Body of pancreas (tissue), 4 donors: ENCODE data around the gene INPP5J. TPM values are rescaled to one million over a fixed set of nuclear protein-coding genes. Genes with fewer than 3 reads are reported as not detected.
A peak's percentile ranks its signal among the peaks of the same experiment; 100 is the strongest.

Experiments
- ATAC-seq: fragments of 150-250 bp; one replicate; pipeline ENCODE4 v1.9.1; 2016
- DNase-seq, 4 donors: peaks; one replicate each; pipeline ENCODE4 v3.0.0-alpha.2; 2019
- H3K27ac ChIP-seq, 4 donors: fragments of 200-600 bp; sonication (generic); 1 replicate in 3 of 4; 2 replicates in 1 of 4; pipeline versions ENCODE4 v1.5.1 to v1.6.1; 2016 to 2019; ENCODE audit warnings: mild to moderate bottlenecking in 1 of 4, mixed read lengths in 1 of 4, moderate library complexity in 1 of 4
- H3K27me3 ChIP-seq, 2 donors: fragments of 200-600 bp; sonication (generic); one replicate each; pipeline ENCODE4 v1.6.0; 2016; ENCODE audit warnings: mild to moderate bottlenecking in 1 of 2
- H3K36me3 ChIP-seq, 2 donors: fragments of 200-600 bp; sonication (generic); replicated peaks in 1 of 2; 2 replicates each; pipeline ENCODE4 v1.5.1; 2016; ENCODE audit warnings: low read depth in 2 of 2; ENCODE audit not compliant: insufficient read depth in 1 of 2
- H3K4me1 ChIP-seq: fragments of 200-600 bp; sonication (generic); one replicate; pipeline ENCODE4 v1.6.0; 2016
- H3K4me3 ChIP-seq, 2 donors: fragments of 200-600 bp; sonication (generic); 1 replicate in 1 of 2; 2 replicates in 1 of 2; pipeline ENCODE4 v1.5.1; 2016 to 2019
- H3K9me3 ChIP-seq, 3 donors: fragments of 200-600 bp; sonication (generic); 1 replicate in 2 of 3; 2 replicates in 1 of 3; pipeline ENCODE4 v1.5.1; 2016
- POLR2A ChIP-seq, 3 donors: fragments of 450-650 bp; IDR thresholded peaks; one replicate each; pipeline ENCODE4 v1.6.1; 2016; ENCODE audit warnings: antibody characterized with exemption in 3 of 3, mild to moderate bottlenecking in 2 of 3
- WGBS, 2 donors: methylation state at CpG; one replicate each; pipeline ENCODE4 v1.1.5; 2017; 5-methylcytosine and 5-hydroxymethylcytosine counted together
- intact Hi-C: fragments of 100-400 bp; cut with DNase I; formaldehyde crosslinking; loops from one replicate; pipeline ENCODE4 v1.15.1; 2023
- total RNA-seq, 2 donors: library from RNA; depleted of rRNA; stranded (reverse); fragments of >200 nt; gene quantifications; one replicate each; pipeline ENCODE4 v1.1.0, GENCODE V29; 2016
- TF ChIP-seq, protein P1 (sequence below), 7 experiments: fragments of 450-650 bp in 4 of 7; fragments of 200-600 bp in 3 of 7; sonication (generic) in 3 of 7; IDR thresholded peaks; one replicate each; pipeline ENCODE4 v1.5.1; 2016 to 2019; ENCODE audit warnings: antibody characterized with exemption in 7 of 7

INPP5J gene
- total RNA-seq, 2 donors from 2014 or later = 16.1 to 17.8 TPM

DNA sequence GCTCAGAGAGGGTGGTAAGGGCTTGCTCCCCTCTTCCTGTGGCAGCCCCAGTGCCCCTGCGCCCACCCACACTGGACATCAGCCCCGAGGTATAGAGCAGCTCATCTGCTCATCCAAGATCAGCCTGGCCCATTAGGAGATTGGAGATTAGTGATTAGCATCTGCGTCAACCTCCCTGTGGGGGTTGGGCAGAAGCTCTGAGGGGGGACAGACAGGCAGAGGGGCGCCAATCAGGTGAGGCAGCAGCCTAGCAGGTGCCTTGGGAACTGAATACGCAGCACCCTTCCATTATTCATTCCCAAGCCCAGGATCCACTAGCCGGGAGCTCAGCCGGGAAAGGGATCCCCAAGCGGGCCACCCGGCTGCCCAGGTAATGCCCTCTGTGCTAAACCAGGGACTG lies 30.6 kb upstream of the INPP5J start:
- intact Hi-C loops = no loop called here
- Histone ChIP-seq H3K27ac (no peak overlapping the region), H3K4me3 (no peak overlapping the region)

DNA sequence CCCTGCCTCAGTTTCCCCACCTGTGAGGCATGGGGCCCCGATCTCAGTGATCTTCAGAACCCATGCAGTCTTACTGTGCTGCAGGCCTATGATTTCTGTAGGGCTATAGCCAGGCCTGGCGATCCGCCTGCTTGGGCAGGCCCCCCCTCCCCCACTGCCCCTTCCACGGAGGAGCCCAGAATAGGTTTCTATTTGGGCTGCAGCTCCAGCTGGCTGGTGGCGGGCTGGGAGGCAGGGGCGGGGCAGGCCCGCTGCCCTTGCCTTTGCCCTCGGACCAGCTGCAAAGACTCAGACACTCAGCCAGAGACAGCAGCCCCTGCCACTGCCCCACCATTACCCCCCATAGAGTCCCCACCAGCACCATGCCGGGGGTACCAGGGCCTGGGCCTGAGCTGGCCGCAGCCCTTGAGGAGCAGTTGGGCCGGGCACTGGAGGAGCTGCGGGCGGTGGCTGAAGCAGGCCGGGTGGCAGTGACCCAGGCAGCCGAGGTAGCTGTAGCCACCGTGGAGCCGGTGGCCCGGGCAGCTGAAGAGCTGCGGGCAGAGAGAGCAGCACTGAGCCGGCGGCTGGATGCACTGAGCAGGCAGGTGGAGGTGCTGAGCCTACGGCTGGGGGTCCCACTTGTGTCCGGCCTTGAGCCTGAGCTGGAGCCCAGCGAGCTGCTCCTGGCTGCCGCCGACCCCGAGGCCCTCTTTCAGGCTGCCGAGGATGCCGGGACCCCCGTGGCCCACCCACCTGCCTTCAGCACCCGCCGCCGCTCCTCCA lies 29.5 kb upstream of the INPP5J start:
- peak in 2 of 4 donors; percentile 59 to 64 for DNase-seq
- WGBS, 2 donors = 78 to 97% methylated on average over 7 to 26 of the region's 33 CpGs
- ATAC-seq = peak; percentile 6

More for the DNA sequence above, 30.6 kb upstream of the INPP5J start:
- 90 to 92% methylated on average over 6 to 8 of the region's 9 CpGs for WGBS, 2 donors
- Histone ChIP-seq H3K27me3 (no peaks in the 10 kb centered on the region), H3K4me1 (peaks cover 12% of the 10 kb centered on the region), H3K36me3 (peaks cover 0 to 30% of the 10 kb centered on the region in 2 donors), H3K9me3 (no peaks in the 10 kb centered on the region)
- DNase-seq (no peak), ATAC-seq (no peak)
- no peak for TF ChIP-seq POLR2A (IDR thresholded peaks at IDR 0.05)

DNA sequence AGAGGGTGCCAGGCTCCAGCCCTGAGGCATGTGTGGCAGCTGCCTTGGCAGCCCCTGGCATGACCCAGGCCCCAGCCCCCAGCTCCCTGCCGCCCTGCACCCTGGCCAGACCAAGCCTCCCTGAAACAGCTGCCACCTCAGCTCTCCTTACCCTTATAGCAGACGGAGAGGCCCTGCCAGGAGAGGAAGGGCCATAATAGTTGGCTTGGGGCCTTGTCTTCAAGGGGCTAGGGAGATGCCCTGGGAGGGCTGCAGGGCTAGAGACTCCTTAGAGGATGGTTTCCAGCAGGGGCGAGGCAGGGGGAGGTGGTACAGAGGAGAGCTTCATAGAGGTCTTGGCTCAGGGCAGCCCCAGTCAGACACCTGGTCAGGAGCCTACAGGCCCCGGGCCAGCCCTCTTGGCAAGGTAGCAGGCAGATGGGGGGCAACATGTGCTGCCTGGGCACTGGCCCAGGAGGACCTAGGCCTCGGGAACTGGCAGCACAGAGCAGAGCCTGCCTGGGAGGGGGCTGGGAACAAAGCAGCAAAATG lies 28.7 kb upstream of the INPP5J start:
- Histone ChIP-seq H3K4me3 (no peak overlapping the region), H3K27ac (peak overlapping the region in 1 of 4 donors; percentile 28), H3K27me3 (no peaks in the 10 kb centered on the region), H3K9me3 (no peaks in the 10 kb centered on the region), H3K36me3 (peaks cover 0 to 25% of the 10 kb centered on the region in 2 donors), H3K4me1 (peaks cover 12% of the 10 kb centered on the region)
- intact Hi-C loops = no loop called here
- no peak for TF ChIP-seq POLR2A (IDR thresholded peaks at IDR 0.05)
- TF ChIP-seq, protein P1, sequence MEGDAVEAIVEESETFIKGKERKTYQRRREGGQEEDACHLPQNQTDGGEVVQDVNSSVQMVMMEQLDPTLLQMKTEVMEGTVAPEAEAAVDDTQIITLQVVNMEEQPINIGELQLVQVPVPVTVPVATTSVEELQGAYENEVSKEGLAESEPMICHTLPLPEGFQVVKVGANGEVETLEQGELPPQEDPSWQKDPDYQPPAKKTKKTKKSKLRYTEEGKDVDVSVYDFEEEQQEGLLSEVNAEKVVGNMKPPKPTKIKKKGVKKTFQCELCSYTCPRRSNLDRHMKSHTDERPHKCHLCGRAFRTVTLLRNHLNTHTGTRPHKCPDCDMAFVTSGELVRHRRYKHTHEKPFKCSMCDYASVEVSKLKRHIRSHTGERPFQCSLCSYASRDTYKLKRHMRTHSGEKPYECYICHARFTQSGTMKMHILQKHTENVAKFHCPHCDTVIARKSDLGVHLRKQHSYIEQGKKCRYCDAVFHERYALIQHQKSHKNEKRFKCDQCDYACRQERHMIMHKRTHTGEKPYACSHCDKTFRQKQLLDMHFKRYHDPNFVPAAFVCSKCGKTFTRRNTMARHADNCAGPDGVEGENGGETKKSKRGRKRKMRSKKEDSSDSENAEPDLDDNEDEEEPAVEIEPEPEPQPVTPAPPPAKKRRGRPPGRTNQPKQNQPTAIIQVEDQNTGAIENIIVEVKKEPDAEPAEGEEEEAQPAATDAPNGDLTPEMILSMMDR (IDR thresholded peaks at IDR 0.05) = no peak
- DNase-seq (peak in 3 of 4 donors; percentile 38 to 80 (median 69)), ATAC-seq (no peak)
- 39 to 51% methylated on average over 3 to 4 of the region's 5 CpGs for WGBS, 2 donors

More for the DNA sequence above, 29.5 kb upstream of the INPP5J start:
- intact Hi-C loops = no loop called here
- H3K36me3 ChIP-seq = peaks cover 0 to 27% of the 10 kb centered on the region in 2 donors
- H3K27ac ChIP-seq = peak overlapping the region in 2 of 4 donors; percentile 7 to 28
- no peak for TF ChIP-seq POLR2A (IDR thresholded peaks at IDR 0.05)
- TF ChIP-seq, protein P1 (IDR thresholded peaks at IDR 0.05) = no peak
- H3K27me3 ChIP-seq = no peaks in the 10 kb centered on the region
- no peak overlapping the region for H3K4me3 ChIP-seq
- H3K4me1 ChIP-seq = peaks cover 12% of the 10 kb centered on the region
- no peaks in the 10 kb centered on the region for H3K9me3 ChIP-seq

DNA sequence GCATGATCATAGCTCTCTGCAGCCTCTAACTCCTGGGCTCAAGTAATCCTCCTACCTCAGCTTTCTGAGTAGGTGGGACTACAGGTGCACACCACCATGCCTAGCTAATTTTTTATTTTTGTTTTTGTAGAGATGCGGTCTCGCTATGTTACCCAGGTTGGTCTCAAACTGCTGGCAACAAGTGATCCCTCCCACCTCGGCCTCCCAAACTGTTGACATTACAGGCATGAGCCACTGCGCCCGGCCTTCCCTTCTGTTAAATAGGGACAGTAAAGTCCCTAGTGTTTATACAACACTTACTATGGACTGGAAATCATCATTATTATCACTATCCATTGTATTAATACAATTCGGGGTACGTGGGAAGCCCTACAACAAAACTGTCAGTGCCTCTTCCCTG lies 28.0 kb upstream of the INPP5J start:
- intact Hi-C loops = loop anchor here (5.0 kb wide), 1 partner anchor 58 kb away; no protein-coding TSS in a partner anchor
- Histone ChIP-seq H3K4me1 (peaks cover 12% of the 10 kb centered on the region), H3K27ac (no peak overlapping the region), H3K36me3 (peaks cover 0 to 29% of the 10 kb centered on the region in 2 donors), H3K27me3 (no peaks in the 10 kb centered on the region), H3K4me3 (no peak overlapping the region), H3K9me3 (no peaks in the 10 kb centered on the region)
- no peak for ATAC-seq
- no peak for DNase-seq
- no peak for TF ChIP-seq POLR2A (IDR thresholded peaks at IDR 0.05)
- TF ChIP-seq, protein P1 (IDR thresholded peaks at IDR 0.05) = no peak
- WGBS, 2 donors = 92 to 94% methylated on average over 6 to 7 of the region's 7 CpGs

DNA sequence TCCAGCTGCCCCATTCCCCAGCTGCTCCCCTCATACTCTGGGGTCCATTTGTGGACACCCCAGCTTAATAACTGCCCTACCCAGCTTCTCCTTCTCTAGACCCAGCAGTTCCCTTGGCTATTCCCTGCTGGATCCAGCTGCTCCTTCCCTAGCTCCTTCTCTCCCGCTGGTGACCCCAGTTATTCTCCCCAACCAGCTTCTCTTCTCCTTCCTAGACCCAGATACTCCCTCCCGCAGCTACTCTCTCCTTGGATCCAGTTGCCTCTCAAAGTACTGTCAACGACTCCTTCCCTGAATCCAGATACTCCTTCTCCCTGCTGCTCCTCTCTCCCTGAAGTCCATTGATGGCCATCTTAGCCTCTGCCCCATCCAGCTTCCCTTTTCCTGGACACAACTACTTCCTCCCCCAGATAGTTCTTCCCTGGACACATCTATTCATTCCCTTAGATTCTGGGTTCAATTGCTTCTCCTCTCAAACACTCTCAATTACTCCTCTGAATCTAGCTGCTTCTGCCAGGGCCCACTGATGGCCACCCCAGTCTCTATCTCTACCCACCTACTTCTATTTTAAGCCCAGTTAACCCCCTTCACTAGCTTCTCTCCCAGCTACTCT lies 27.0 kb upstream of the INPP5J start:
- DNase-seq = no peak
- Histone ChIP-seq H3K36me3 (peaks cover 0 to 26% of the 10 kb centered on the region in 2 donors), H3K27ac (no peak overlapping the region), H3K4me3 (no peak overlapping the region), H3K9me3 (no peaks in the 10 kb centered on the region), H3K4me1 (peaks cover 12% of the 10 kb centered on the region), H3K27me3 (no peaks in the 10 kb centered on the region)
- intact Hi-C loops = loop anchor here (5.0 kb wide), 1 partner anchor 57 kb away; no protein-coding TSS in a partner anchor
- no peak for TF ChIP-seq POLR2A (IDR thresholded peaks at IDR 0.05)
- TF ChIP-seq, protein P1 (IDR thresholded peaks at IDR 0.05) = no peak
- 93 to 98% methylated on average over 3 of the region's 3 CpGs for WGBS, 2 donors
- ATAC-seq = no peak
